Measurements from ENCODE around the gene SLC5A5. TPM values are rescaled to one million over a fixed set of nuclear protein-coding genes. Genes with fewer than 3 reads are reported as not detected.
"Not testable (repeated sequence)": the region's sequence is repeated elsewhere in the genome, so short reads cannot be mapped to it uniquely, and the experiment has no call there.

The SLC5A5 gene
- total RNA-seq, 1 donor from 2014 or later, result 2.2 TPM

- intact Hi-C loops (cut with micrococcal nuclease), result no loop called here
Measured at GRCh38 chr19:17915940-17916593, 44.3 kb downstream of the SLC5A5 start.

DNA sequence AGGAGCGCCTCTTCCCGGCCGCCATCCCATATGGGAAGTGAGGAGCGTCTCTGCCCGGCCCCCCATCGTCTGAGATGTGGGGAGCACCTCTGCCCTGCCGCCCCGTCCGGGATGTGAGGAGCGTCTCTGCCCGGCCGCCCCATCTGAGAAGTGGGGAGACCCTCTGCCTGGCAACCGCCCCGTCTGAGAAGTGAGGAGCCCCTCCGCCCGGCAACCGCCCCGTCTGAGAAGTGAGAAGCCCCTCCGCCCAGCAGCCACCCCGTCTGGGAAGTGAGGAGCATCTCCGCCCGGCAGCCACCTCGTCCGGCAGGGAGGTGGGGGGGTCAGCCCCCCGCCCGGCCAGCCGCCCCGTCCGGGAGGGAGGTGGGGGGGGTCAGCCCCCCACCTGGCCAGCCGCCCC is 46.4 kb downstream of the SLC5A5 start:
- intact Hi-C loops (cut with micrococcal nuclease), result not testable (repeated sequence)

- intact Hi-C loops (cut with micrococcal nuclease), result not testable (repeated sequence)
Measured at GRCh38 chr19:17919122-17919521, 47.4 kb downstream of the SLC5A5 start.

DNA sequence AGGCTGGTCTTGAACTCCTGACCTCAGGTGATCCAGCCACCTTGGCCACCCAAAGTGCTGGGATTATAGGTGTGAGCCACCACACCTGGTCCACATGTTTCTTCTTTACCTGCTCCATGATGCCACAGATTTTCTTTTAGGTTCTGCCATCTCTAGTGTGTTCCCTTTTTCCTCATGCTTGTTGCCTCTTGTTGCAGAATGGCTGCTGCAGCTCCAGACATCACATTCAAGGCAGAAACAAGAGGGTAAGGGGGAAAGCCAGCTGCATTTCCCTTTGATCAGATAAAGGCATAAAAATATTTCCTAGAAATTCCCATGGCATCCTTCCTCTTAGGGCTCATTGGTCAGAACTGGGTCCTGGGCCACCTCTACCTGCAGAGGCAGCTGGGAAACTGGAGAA is 48.8 kb downstream of the SLC5A5 start:
- intact Hi-C loops (cut with micrococcal nuclease), result no loop called here

DNA sequence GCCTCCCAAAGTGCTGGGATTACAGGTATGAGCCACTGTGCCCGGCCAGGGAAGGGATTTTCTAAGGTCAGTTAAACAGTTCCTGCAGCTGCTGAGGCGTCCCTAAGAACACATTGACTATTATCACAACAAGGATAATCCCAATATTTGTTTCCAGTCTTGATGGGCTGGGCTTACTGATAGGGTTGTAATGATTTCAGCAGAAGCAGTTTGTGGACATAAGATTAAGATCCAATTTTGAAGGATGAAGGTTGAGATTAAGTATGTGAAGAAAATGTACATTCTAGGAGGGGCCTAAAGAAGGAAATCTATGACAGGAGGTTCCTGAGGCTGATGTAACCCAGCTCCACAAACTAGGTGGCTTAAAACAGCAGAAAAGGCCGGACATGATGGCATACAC is 50.4 kb downstream of the SLC5A5 start:
- intact Hi-C loops (cut with micrococcal nuclease), result no loop called here

DNA sequence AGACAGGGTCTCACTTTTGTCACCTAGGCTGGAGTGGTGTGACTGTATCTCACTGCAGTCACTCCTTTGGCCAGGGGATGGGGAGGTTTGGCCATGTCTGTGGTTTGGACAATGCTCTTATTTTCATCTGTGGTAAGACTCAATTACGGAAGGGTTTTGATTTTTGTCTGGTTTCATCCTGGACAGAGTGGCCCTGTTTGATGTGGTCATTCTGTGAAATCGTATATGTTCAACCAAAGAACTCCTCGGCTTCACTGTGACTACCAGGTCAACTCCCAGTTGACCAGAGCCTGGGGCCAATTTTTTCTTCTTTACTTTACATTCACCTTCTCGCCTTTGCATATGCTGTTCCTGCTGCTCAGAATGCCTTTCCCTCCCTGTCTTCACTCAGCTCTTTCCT is 54.3 kb downstream of the SLC5A5 start:
- intact Hi-C loops (cut with micrococcal nuclease), result no loop called here

DNA sequence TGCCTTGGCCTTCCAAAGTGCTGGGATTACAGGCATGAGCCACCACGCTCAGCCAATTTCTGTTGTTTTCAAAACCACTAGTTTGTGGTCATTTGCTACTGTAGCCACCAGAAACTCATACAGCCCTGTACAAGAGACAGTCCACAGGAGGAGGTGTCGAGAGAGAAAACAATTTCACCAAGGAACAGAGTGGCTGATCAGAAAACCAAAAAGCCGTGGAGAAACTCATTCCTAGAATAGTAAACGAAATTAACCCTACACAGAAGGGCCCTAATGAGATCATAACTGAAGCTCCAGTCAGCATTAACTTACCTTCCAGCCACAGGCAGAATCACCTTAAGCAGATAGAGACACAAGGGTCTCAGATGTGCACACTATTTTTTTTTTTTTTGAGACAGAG is 57.3 kb downstream of the SLC5A5 start:
- intact Hi-C loops (cut with micrococcal nuclease), result no loop called here

GRCh38 chr19:17931532-17932191 is 59.9 kb downstream of the SLC5A5 start:
- intact Hi-C loops (cut with micrococcal nuclease), result loop anchor here (1.0 to 5.0 kb wide), 10 partner anchors 16 to 1303 kb away; partner anchors contain the start of genes IFI30, MED26, PGLS and RPL18A

DNA sequence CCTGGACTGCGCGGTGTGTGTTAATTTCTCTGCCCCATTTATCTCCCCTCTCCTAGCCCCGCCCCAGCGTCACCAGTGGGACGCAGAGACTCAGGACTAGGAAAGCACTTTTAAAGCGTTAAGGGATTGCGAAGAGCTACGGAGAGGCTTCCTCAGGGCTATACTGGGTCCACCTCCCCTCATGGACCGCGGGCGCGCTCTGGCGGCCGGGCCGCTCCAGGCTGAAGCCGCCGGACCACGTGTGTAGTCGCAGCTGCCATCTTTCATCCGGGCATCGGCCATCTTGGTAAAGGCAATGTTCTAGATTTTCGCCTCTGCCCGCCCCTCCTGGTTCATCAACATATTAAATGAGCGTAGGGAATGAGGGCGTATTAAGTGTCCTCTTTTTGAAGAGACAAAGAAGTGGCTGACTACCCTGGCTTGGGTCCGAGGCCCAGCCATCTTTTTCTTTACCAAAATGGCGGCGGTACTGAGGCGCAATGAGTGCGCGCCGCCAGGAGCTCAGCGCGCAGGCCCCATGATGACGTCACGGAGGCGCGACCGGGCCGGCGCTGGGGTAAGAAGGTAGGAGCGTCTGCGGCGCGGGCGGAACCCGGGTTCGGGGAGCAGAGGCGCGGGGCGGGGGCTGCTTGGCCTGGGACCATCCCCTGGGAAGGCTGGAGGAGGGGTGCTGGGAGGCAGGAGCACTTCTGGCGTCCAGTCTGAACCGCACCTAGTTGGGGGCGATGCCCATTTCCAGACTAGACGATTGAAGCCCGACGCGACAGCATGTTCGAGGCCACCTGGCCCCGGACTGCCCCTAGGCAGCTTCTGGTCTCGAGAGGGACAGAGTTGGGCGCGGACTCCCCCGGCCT is 61.0 kb downstream of the SLC5A5 start, which contains the start of gene CCDC124:
Gene CCDC124 (plus strand): TSS at position 531 of the 854 bp plus-strand sequence. CDS start 3,406 bp downstream, outside the sequence.
- intact Hi-C loops (cut with micrococcal nuclease), result loop anchor here (1.0 to 5.0 kb wide), 10 partner anchors 15 to 1304 kb away; partner anchors contain the start of genes IFI30, MED26, PGLS and RPL18A

GRCh38 chr19:17933414-17934129 is 61.8 kb downstream of the SLC5A5 start:
- intact Hi-C loops (cut with micrococcal nuclease), result loop anchor here (2.0 to 5.0 kb wide), 4 partner anchors 67 to 1305 kb away; partner anchors contain the start of genes IFI30, MED26 and PGLS

GRCh38 chr19:17936379-17936778 is 64.6 kb downstream of the SLC5A5 start:
- intact Hi-C loops (cut with micrococcal nuclease), result no loop called here

GRCh38 chr19:17937371-17937900 is 65.7 kb downstream of the SLC5A5 start:
- intact Hi-C loops (cut with micrococcal nuclease), result no loop called here

- intact Hi-C loops (cut with micrococcal nuclease), result loop anchor here (1.0 kb wide), 3 partner anchors 8 to 120 kb away; no protein-coding TSS in a partner anchor
Measured at GRCh38 chr19:17938092-17938845, 66.5 kb downstream of the SLC5A5 start.

GRCh38 chr19:17942181-17942580 is 70.4 kb downstream of the SLC5A5 start:
- intact Hi-C loops (cut with micrococcal nuclease), result no loop called here

DNA sequence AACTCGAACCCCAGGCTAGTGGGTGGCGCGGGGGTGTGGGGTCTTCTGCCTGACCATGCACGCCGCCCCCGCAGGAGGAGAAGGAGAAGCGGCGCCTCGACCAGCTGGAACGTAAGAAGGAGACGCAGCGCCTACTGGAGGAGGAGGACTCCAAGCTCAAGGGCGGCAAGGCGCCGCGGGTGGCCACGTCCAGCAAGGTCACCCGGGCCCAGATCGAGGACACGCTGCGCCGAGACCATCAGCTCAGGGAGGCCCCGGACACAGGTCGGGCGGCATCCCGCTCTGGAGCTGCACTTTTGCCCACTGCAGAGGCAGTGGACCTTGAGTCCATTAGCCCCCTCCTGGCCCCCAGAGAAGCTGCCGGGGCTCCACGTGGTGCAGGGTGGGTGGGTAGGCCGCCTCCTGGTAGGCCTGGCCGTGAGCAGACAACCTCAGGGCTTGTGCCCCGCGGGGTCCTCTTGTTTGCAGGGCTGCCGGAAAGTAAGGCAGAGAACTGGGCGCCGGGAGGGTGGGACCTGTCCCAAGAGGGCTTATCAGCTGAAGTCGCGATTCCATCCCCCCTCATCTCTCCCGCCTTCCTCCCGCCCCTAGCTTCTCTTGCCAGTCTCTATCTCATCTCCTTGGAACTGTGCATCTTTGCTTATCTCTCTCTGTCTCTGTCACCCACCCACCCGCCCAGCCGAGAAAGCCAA is 71.0 kb downstream of the SLC5A5 start:
- intact Hi-C loops (cut with micrococcal nuclease), result no loop called here

GRCh38 chr19:17943274-17944221 is 71.8 kb downstream of the SLC5A5 start:
- intact Hi-C loops (cut with micrococcal nuclease), result no loop called here

DNA sequence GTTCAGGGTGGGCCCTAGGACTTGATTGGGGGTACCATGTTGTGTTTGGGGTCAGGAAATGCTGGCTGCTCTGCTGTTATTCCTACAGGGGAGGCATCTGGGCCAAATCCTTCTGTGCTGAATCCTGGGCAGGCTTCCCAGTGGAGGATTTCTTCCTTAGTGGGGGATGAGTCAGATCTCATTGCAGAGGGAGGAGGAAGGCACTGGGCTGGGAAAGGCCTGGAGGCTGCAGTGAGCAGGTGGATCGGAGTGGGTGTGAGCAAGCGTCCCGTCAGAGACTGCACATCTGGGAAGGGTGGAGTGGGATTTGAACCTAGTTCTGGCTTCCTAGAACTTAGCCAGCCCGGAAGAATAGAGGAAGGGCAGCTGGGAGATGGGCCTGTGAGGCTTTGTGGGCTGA is 72.6 kb downstream of the SLC5A5 start:
- intact Hi-C loops (cut with micrococcal nuclease), result no loop called here

Data from T-helper 1 cell treated with Interleukin-12 subunit alpha and Interleukin-12 subunit beta and Interleukin-4 antibody, amounts not matched to agents 30 ng/mL and 1 ng/mL, for 36 hours (primary cell).